Measurements from ENCODE around the gene KLF2. TPM values are rescaled to one million over a fixed set of nuclear protein-coding genes. Genes with fewer than 3 reads are reported as not detected.
A peak's percentile ranks its signal among the peaks of the same experiment; 100 is the strongest.
"Not testable (repeated sequence)": the region's sequence is repeated elsewhere in the genome, so short reads cannot be mapped to it uniquely, and the experiment has no call there.

The KLF2 gene
- total RNA-seq, 1 experiment from 2014 or later: 0.22 TPM

- peaks cover 17% of the 10 kb centered on the region for H3K4me1 ChIP-seq (ENCODE audit: low read length)
- 0 out of 2 replicates have a peak, but pooled peaks cover 4% of the 10 kb centered on the region for H3K27me3 ChIP-seq (ENCODE audit: low read length)
- no peak overlapping the region for H3K4me3 ChIP-seq (ENCODE audit: low read length)
- H2AFZ ChIP-seq (ENCODE audit: low read length): no peak overlapping the region
- peaks cover 7% of the 10 kb centered on the region; the same call in 1 of the 2 replicates for H4K20me1 ChIP-seq (ENCODE audit: insufficient read depth, low read depth, low read length)
- H3K9me3 ChIP-seq (ENCODE audit: low read length): no peaks in the 10 kb centered on the region
- DNase-seq: no peak
- H3K27ac ChIP-seq (ENCODE audit: low read length): no peak overlapping the region
- H3K4me2 ChIP-seq (ENCODE audit: low read depth, low read length, poor library complexity, severe bottlenecking): no peak overlapping the region
- no peaks in the 10 kb centered on the region for H3K36me3 ChIP-seq (ENCODE audit: insufficient read depth, low read length)
- H3K9ac ChIP-seq (ENCODE audit: low read length): no peak overlapping the region
- H3K79me2 ChIP-seq (ENCODE audit: low read length): no peaks in the 10 kb centered on the region
- no peaks in the 10 kb centered on the region for H3K9me2 ChIP-seq (replicated peaks; ENCODE audit: insufficient read depth, low read length)
Measured at GRCh38 chr19:16343156-16343555, 18.5 kb downstream of the KLF2 start.

DNA sequence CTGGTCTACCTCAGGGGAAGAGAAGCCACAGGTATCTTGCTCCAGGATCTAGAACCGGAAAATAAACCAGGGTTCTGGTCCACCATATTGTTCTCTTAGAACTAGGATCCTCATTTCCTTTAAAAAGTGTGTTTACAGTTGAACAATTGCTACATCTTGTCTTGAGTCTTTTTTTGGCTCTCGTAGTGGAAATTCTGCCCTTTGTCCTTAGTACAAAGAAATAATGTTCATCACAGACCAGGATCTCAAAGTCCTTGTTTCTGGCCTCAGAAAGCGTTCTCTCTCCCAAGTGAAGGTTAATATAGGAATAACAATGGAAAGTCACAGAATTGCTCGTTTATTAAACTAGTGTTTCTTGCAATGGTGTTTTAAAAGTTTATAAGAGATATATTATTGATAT lies 20.8 kb downstream of the KLF2 start:
- no peak overlapping the region for H3K27ac ChIP-seq (ENCODE audit: low read length)
- H4K20me1 ChIP-seq (ENCODE audit: insufficient read depth, low read depth, low read length): peaks cover 3% of the 10 kb centered on the region; the same call in 1 of the 2 replicates
- H3K79me2 ChIP-seq (ENCODE audit: low read length): no peaks in the 10 kb centered on the region
- H3K9ac ChIP-seq (ENCODE audit: low read length): no peak overlapping the region
- H3K4me2 ChIP-seq (ENCODE audit: low read depth, low read length, poor library complexity, severe bottlenecking): no peak overlapping the region
- no peaks in the 10 kb centered on the region for H3K9me2 ChIP-seq (replicated peaks; ENCODE audit: insufficient read depth, low read length)
- H3K4me1 ChIP-seq (ENCODE audit: low read length): peaks cover 17% of the 10 kb centered on the region
- no peaks in the 10 kb centered on the region for H3K9me3 ChIP-seq (ENCODE audit: low read length)
- H3K4me3 ChIP-seq (ENCODE audit: low read length): no peak overlapping the region
- no peaks in the 10 kb centered on the region for H3K36me3 ChIP-seq (ENCODE audit: insufficient read depth, low read length)
- H3K27me3 ChIP-seq (ENCODE audit: low read length): 0 out of 2 replicates have a peak, but pooled peaks cover 4% of the 10 kb centered on the region
- DNase-seq: no peak
- no peak overlapping the region for H2AFZ ChIP-seq (ENCODE audit: low read length)

- not testable (repeated sequence) for H4K20me1 ChIP-seq (ENCODE audit: insufficient read depth, low read depth, low read length); H3K36me3 ChIP-seq (ENCODE audit: insufficient read depth, low read length); H3K9me3 ChIP-seq (ENCODE audit: low read length); H3K9ac ChIP-seq (ENCODE audit: low read length); H3K27ac ChIP-seq (ENCODE audit: low read length); H2AFZ ChIP-seq (ENCODE audit: low read length); DNase-seq; H3K27me3 ChIP-seq (ENCODE audit: low read length); H3K4me3 ChIP-seq (ENCODE audit: low read length); H3K79me2 ChIP-seq (ENCODE audit: low read length); H3K4me2 ChIP-seq (ENCODE audit: low read depth, low read length, poor library complexity, severe bottlenecking); H3K9me2 ChIP-seq (replicated peaks; ENCODE audit: insufficient read depth, low read length)
- H3K4me1 ChIP-seq (ENCODE audit: low read length): peaks cover 10% of the 10 kb centered on the region
Measured at GRCh38 chr19:16347099-16347498, 22.5 kb downstream of the KLF2 start.

DNA sequence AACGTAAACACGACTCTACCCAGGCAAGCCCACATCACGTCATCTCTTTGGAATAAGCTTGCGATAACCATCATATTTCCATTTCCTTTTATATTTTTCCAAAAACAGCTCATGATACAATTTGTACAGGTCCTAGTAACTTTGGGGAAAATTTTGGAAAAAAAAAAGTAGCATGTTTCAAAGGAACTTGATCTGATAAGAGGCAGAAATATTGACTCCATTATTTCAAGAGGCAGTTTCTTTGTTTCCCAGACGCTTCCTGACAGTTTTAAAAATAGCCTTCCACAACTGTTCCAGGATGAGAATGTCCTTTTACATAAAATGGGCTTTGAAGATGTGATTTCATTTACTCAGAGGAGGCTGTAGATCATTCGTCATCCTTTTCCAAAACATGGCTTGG lies 23.1 kb downstream of the KLF2 start:
- Histone ChIP-seq H3K9ac (ENCODE audit: low read length) (no peak overlapping the region), H3K4me1 (ENCODE audit: low read length) (peaks cover 4% of the 10 kb centered on the region), H3K79me2 (ENCODE audit: low read length) (no peaks in the 10 kb centered on the region), H3K36me3 (ENCODE audit: insufficient read depth, low read length) (no peaks in the 10 kb centered on the region), H3K4me2 (ENCODE audit: low read depth, low read length, poor library complexity, severe bottlenecking) (no peak overlapping the region), H3K9me2 (replicated peaks; ENCODE audit: insufficient read depth, low read length) (no peaks in the 10 kb centered on the region), H3K4me3 (ENCODE audit: low read length) (no peak overlapping the region), H3K27ac (ENCODE audit: low read length) (no peak overlapping the region), H3K9me3 (ENCODE audit: low read length) (no peaks in the 10 kb centered on the region), H3K27me3 (ENCODE audit: low read length) (no peaks in the 10 kb centered on the region), H4K20me1 (ENCODE audit: insufficient read depth, low read depth, low read length) (no peaks in the 10 kb centered on the region; the same call in 1 of the 2 replicates), H2AFZ (ENCODE audit: low read length) (no peak overlapping the region)
- DNase-seq: no peak

DNA sequence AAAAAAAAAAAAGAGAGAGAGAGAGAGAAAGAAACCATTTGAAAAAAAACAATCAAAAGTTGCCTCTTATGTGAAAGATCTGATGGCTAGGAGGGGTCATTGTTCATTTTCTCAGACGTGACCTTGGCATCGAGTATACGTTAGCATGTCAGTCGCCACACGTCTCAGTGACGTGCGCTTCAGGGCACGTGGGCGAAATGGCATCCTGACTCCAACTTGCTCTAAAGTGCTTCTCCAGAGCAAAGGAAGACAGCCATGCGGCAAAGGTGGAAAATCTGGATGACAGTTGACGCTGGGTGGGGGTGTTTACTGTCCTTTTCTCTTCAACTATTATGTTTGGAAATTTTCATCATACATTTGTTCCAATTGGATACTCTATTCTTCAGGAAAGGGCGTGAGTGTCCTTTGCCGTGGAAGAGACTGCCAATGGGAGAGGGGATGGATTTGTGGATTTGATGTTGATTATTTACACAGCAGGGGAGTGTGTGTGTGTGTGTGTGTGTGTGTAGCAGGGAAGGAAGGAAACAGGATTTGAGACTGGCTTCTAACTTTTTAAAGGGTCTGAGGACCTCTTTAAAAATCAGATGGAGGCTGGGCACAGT lies 25.0 kb downstream of the KLF2 start:
- H3K9me3 ChIP-seq (ENCODE audit: low read length): no peaks in the 10 kb centered on the region
- no peak overlapping the region for H3K4me3 ChIP-seq (ENCODE audit: low read length)
- no peaks in the 10 kb centered on the region for H3K9me2 ChIP-seq (replicated peaks; ENCODE audit: insufficient read depth, low read length)
- no peaks in the 10 kb centered on the region for H3K36me3 ChIP-seq (ENCODE audit: insufficient read depth, low read length)
- no peak overlapping the region for H3K27ac ChIP-seq (ENCODE audit: low read length)
- H3K9ac ChIP-seq (ENCODE audit: low read length): no peak overlapping the region
- no peak overlapping the region for H2AFZ ChIP-seq (ENCODE audit: low read length)
- peaks cover 3% of the 10 kb centered on the region; the same call in 1 of the 2 replicates for H3K4me1 ChIP-seq (ENCODE audit: low read length)
- no peaks in the 10 kb centered on the region for H3K27me3 ChIP-seq (ENCODE audit: low read length)
- no peaks in the 10 kb centered on the region for H3K79me2 ChIP-seq (ENCODE audit: low read length)
- no peak for DNase-seq
- no peaks in the 10 kb centered on the region for H4K20me1 ChIP-seq (ENCODE audit: insufficient read depth, low read depth, low read length)
- no peak overlapping the region for H3K4me2 ChIP-seq (ENCODE audit: low read depth, low read length, poor library complexity, severe bottlenecking)

- Histone ChIP-seq H3K9me3 (ENCODE audit: low read length) (no peaks in the 10 kb centered on the region), H2AFZ (ENCODE audit: low read length) (no peak overlapping the region), H3K4me1 (ENCODE audit: low read length) (peaks cover 3% of the 10 kb centered on the region; the same call in 1 of the 2 replicates), H3K9ac (ENCODE audit: low read length) (no peak overlapping the region), H3K4me3 (ENCODE audit: low read length) (no peak overlapping the region), H3K27me3 (ENCODE audit: low read length) (no peaks in the 10 kb centered on the region), H3K4me2 (ENCODE audit: low read depth, low read length, poor library complexity, severe bottlenecking) (no peak overlapping the region), H4K20me1 (ENCODE audit: insufficient read depth, low read depth, low read length) (no peaks in the 10 kb centered on the region), H3K9me2 (replicated peaks; ENCODE audit: insufficient read depth, low read length) (no peaks in the 10 kb centered on the region), H3K79me2 (ENCODE audit: low read length) (no peaks in the 10 kb centered on the region), H3K36me3 (ENCODE audit: insufficient read depth, low read length) (no peaks in the 10 kb centered on the region), H3K27ac (ENCODE audit: low read length) (no peak overlapping the region)
- DNase-seq: peak; percentile 62
Measured at GRCh38 chr19:16351133-16351809, 26.6 kb downstream of the KLF2 start.

- peaks cover 3% of the 10 kb centered on the region; the same call in 1 of the 2 replicates for H4K20me1 ChIP-seq (ENCODE audit: insufficient read depth, low read depth, low read length)
- DNase-seq: no peak
- no peaks in the 10 kb centered on the region for H3K27me3 ChIP-seq (ENCODE audit: low read length)
- no peak overlapping the region for H3K4me3 ChIP-seq (ENCODE audit: low read length)
- no peak overlapping the region for H3K9ac ChIP-seq (ENCODE audit: low read length)
- no peak overlapping the region for H3K27ac ChIP-seq (ENCODE audit: low read length)
- H3K4me2 ChIP-seq (ENCODE audit: low read depth, low read length, poor library complexity, severe bottlenecking): no peak overlapping the region
- no peak overlapping the region for H2AFZ ChIP-seq (ENCODE audit: low read length)
- H3K36me3 ChIP-seq (ENCODE audit: insufficient read depth, low read length): no peaks in the 10 kb centered on the region
- peaks cover 3% of the 10 kb centered on the region; the same call in 1 of the 2 replicates for H3K4me1 ChIP-seq (ENCODE audit: low read length)
- H3K9me3 ChIP-seq (ENCODE audit: low read length): no peaks in the 10 kb centered on the region
- no peaks in the 10 kb centered on the region for H3K9me2 ChIP-seq (replicated peaks; ENCODE audit: insufficient read depth, low read length)
- no peaks in the 10 kb centered on the region for H3K79me2 ChIP-seq (ENCODE audit: low read length)
Measured at GRCh38 chr19:16355293-16356043, 30.8 kb downstream of the KLF2 start.

GRCh38 chr19:16358456-16358855 lies 33.8 kb downstream of the KLF2 start:
- no peaks in the 10 kb centered on the region for H3K9me3 ChIP-seq (ENCODE audit: low read length)
- no peak overlapping the region for H2AFZ ChIP-seq (ENCODE audit: low read length)
- H3K36me3 ChIP-seq (ENCODE audit: insufficient read depth, low read length): peaks cover 6% of the 10 kb centered on the region; the same call in 1 of the 2 replicates
- no peak overlapping the region for H3K9ac ChIP-seq (ENCODE audit: low read length)
- no peaks in the 10 kb centered on the region for H3K4me1 ChIP-seq (ENCODE audit: low read length)
- H3K4me2 ChIP-seq (ENCODE audit: low read depth, low read length, poor library complexity, severe bottlenecking): no peak overlapping the region
- no peak for DNase-seq
- no peaks in the 10 kb centered on the region for H3K79me2 ChIP-seq (ENCODE audit: low read length)
- H3K27me3 ChIP-seq (ENCODE audit: low read length): no peaks in the 10 kb centered on the region
- H4K20me1 ChIP-seq (ENCODE audit: insufficient read depth, low read depth, low read length): peaks cover 6% of the 10 kb centered on the region; the same call in 1 of the 2 replicates
- no peak overlapping the region for H3K4me3 ChIP-seq (ENCODE audit: low read length)
- no peak overlapping the region for H3K27ac ChIP-seq (ENCODE audit: low read length)
- no peaks in the 10 kb centered on the region for H3K9me2 ChIP-seq (replicated peaks; ENCODE audit: insufficient read depth, low read length)
